HG03159 (cell line): ENCODE data around the gene ANKRD55.
"Not testable (repeated sequence)": the region's sequence is repeated elsewhere in the genome, so short reads cannot be mapped to it uniquely, and the experiment has no call there.

Experiments
- ATAC-seq: cut with Tn5 transposase; IDR thresholded peaks from one replicate; pipeline ENCODE4 v1.9.1; 2021; ENCODE audit warnings: mild to moderate bottlenecking, moderate library complexity; ENCODE audit not compliant: unreplicated experiment

Gene ANKRD55

GRCh38 chr5:56211298-56211865 is 21.7 kb downstream of the ANKRD55 start:
- ATAC-seq: no peak

GRCh38 chr5:56208681-56209080 is 24.4 kb downstream of the ANKRD55 start:
- ATAC-seq: no peak

- no peak for ATAC-seq
These were observed 25.6 kb downstream of the ANKRD55 start for GRCh38 chr5:56207537-56207936.

GRCh38 chr5:56206126-56206910 is 26.8 kb downstream of the ANKRD55 start:
- no peak for ATAC-seq

- ATAC-seq: not testable (repeated sequence)
These were observed 29.2 kb downstream of the ANKRD55 start for GRCh38 chr5:56203936-56204335.

- no peak for ATAC-seq
These were observed 30.6 kb downstream of the ANKRD55 start for GRCh38 chr5:56202483-56202882.

GRCh38 chr5:56201762-56202261 is 31.3 kb downstream of the ANKRD55 start:
- not testable (repeated sequence) for ATAC-seq

- ATAC-seq: peak; percentile 87
These were observed 32.0 kb downstream of the ANKRD55 start for GRCh38 chr5:56200971-56201666.

- no peak for ATAC-seq
These were observed 38.1 kb downstream of the ANKRD55 start for GRCh38 chr5:56195016-56195415.

- ATAC-seq: no peak
These were observed 40.9 kb downstream of the ANKRD55 start for GRCh38 chr5:56192246-56192645.

- no peak for ATAC-seq
These were observed 41.5 kb downstream of the ANKRD55 start for GRCh38 chr5:56191656-56192055.

- ATAC-seq: no peak
These were observed 42.6 kb downstream of the ANKRD55 start for GRCh38 chr5:56190497-56190896.

GRCh38 chr5:56185768-56186311 is 47.3 kb downstream of the ANKRD55 start:
- ATAC-seq: no peak

GRCh38 chr5:56183506-56183905 is 49.6 kb downstream of the ANKRD55 start:
- ATAC-seq: no peak

- ATAC-seq: no peak
These were observed 53.7 kb downstream of the ANKRD55 start for GRCh38 chr5:56179442-56179841.

- ATAC-seq: no peak
These were observed 54.3 kb downstream of the ANKRD55 start for GRCh38 chr5:56178823-56179222.

- no peak for ATAC-seq
These were observed 56.1 kb downstream of the ANKRD55 start for GRCh38 chr5:56176871-56177533.

GRCh38 chr5:56176155-56176798 is 56.9 kb downstream of the ANKRD55 start:
- no peak for ATAC-seq

- ATAC-seq: no peak
These were observed 57.6 kb downstream of the ANKRD55 start for GRCh38 chr5:56175488-56175887.

GRCh38 chr5:56175021-56175420 is 58.1 kb downstream of the ANKRD55 start:
- ATAC-seq: no peak
